Endodermal cell (in vitro differentiated cells): ENCODE results near the gene GTF3C1. TPM values are rescaled to one million over a fixed set of nuclear protein-coding genes. Genes with fewer than 3 reads are reported as not detected.

ENCODE experiments used
- DNase-seq: peaks from one replicate; pipeline ENCODE4 v3.0.0-alpha.2; 2017
- H3K27ac ChIP-seq: 2 replicates; pipeline ENCODE4 v1.5.1; 2013; ENCODE audit warnings: mild to moderate bottlenecking, low read depth, low read length, moderate library complexity
- H3K27me3 ChIP-seq: 2 replicates; pipeline ENCODE4 v1.6.1; 2013; ENCODE audit warnings: mild to moderate bottlenecking, low read length, moderate library complexity; ENCODE audit not compliant: insufficient read depth, control insufficient read depth, poor library complexity, severe bottlenecking
- H3K36me3 ChIP-seq: 2 replicates; pipeline ENCODE4 v1.7.0; 2013; ENCODE audit warnings: mild to moderate bottlenecking, low read length, moderate library complexity; ENCODE audit not compliant: control insufficient read depth, insufficient read depth
- H3K4me1 ChIP-seq: one replicate; pipeline ENCODE4 v1.7.0; 2013; ENCODE audit warnings: low read length; ENCODE audit not compliant: control insufficient read depth, insufficient read depth
- H3K4me3 ChIP-seq: 2 replicates; pipeline ENCODE4 v1.5.1; 2013; ENCODE audit warnings: mild to moderate bottlenecking, low read length, moderate library complexity
- H3K9ac ChIP-seq: 2 replicates; pipeline ENCODE4 v1.6.1; 2013; ENCODE audit warnings: mild to moderate bottlenecking, low read length, moderate library complexity; ENCODE audit not compliant: poor library complexity, severe bottlenecking; ENCODE audit errors: extremely low read depth
- H3K9me3 ChIP-seq: 2 replicates; pipeline ENCODE4 v1.6.1; 2013; ENCODE audit warnings: mild to moderate bottlenecking, low read length, moderate library complexity; ENCODE audit not compliant: control insufficient read depth
- H3K27ac Mint-ChIP-seq: 2 replicates; pipeline ENCODE4 v1.8.0; 2020; ENCODE audit warnings: mixed read lengths
- H3K27me3 Mint-ChIP-seq: 2 replicates; pipeline ENCODE4 v1.8.0; 2021; ENCODE audit warnings: mild to moderate bottlenecking, mixed read lengths; ENCODE audit not compliant: insufficient read depth
- H3K36me3 Mint-ChIP-seq: 2 replicates; pipeline ENCODE4 v1.8.0; 2020; ENCODE audit warnings: low read depth, mixed read lengths
- H3K4me1 Mint-ChIP-seq: 2 replicates; pipeline ENCODE4 v1.8.0; 2020; ENCODE audit warnings: mixed read lengths
- H3K4me3 Mint-ChIP-seq: 2 replicates; pipeline ENCODE4 v1.8.0; 2020; ENCODE audit warnings: mild to moderate bottlenecking, moderate library complexity, mixed read lengths
- H3K9me3 Mint-ChIP-seq: 2 replicates; pipeline ENCODE4 v1.8.0; 2020; ENCODE audit warnings: mild to moderate bottlenecking, mixed read lengths
- WGBS, 2 experiments: methylation state at CpG; one replicate each; pipeline versions ENCODE4 v1.1.5 to v1.1.7; 2013; ENCODE audit warnings: missing lambda C conversion rate in 2 of 2, mixed read lengths in 1 of 2; ENCODE audit not compliant: insufficient coverage in 1 of 2, insufficient read length in 1 of 2; 5-methylcytosine and 5-hydroxymethylcytosine counted together
- total RNA-seq, 2 donors: library from RNA; stranded (reverse); fragmentation: NEBNext Ultra II Directional in 1 of 2; extraction: Animal tissue kit (Norgen Biotek cat#: 25700) in 1 of 2; gene quantifications; 2 replicates in 1 of 2; 3 replicates in 1 of 2; pipeline ENCODE4 v1.2.1, GENCODE V29; 2021
- TF ChIP-seq, protein P1 (sequence below): fragments of 200-600 bp; sonication (generic); conservative IDR thresholded peaks from 2 replicates; pipeline ENCODE4 v1.5.0; 2021; ENCODE audit warnings: antibody characterized with exemption, mild to moderate bottlenecking

Gene GTF3C1
- total RNA-seq, 2 donors from 2014 or later = 138 TPM

DNA sequence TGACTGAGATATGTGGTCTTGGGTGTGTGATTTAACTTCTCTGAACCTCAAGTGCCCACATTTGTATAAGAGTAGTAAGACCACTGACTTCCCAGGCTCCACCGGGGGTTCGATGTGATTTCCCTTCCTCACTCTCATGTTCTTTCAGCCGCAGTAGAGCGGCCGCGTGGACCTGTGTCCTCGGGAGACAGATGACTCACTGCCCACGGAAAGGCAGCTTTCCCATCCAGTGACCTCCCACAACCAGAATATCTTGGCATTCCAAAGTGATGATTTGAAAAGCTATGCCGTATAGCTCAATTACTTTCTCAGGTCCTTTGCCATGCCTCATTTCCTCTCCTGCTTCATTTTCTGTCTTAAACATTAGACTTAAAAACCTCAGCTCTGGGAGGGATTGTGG lies 74.2 kb downstream of the GTF3C1 start:
- Histone ChIP-seq H3K4me3 (no peak overlapping the region), H3K9ac (no peak overlapping the region), H3K27ac (no peak overlapping the region), H3K9me3 (no peaks in the 10 kb centered on the region), H3K36me3 (peaks cover 97% of the 10 kb centered on the region), H3K4me1 (no peaks in the 10 kb centered on the region), H3K27me3 (no peaks in the 10 kb centered on the region)
- no peak overlapping the region for H3K27ac Mint-ChIP-seq
- no peak for DNase-seq
- H3K27me3 Mint-ChIP-seq = no peaks in the 10 kb centered on the region
- H3K36me3 Mint-ChIP-seq = peaks cover 81% of the 10 kb centered on the region
- no peaks in the 10 kb centered on the region for H3K9me3 Mint-ChIP-seq
- TF ChIP-seq, protein P1, sequence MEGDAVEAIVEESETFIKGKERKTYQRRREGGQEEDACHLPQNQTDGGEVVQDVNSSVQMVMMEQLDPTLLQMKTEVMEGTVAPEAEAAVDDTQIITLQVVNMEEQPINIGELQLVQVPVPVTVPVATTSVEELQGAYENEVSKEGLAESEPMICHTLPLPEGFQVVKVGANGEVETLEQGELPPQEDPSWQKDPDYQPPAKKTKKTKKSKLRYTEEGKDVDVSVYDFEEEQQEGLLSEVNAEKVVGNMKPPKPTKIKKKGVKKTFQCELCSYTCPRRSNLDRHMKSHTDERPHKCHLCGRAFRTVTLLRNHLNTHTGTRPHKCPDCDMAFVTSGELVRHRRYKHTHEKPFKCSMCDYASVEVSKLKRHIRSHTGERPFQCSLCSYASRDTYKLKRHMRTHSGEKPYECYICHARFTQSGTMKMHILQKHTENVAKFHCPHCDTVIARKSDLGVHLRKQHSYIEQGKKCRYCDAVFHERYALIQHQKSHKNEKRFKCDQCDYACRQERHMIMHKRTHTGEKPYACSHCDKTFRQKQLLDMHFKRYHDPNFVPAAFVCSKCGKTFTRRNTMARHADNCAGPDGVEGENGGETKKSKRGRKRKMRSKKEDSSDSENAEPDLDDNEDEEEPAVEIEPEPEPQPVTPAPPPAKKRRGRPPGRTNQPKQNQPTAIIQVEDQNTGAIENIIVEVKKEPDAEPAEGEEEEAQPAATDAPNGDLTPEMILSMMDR = no peak
- no peaks in the 10 kb centered on the region for H3K4me1 Mint-ChIP-seq
- H3K4me3 Mint-ChIP-seq = no peak overlapping the region
- 92 to 96% methylated on average over 8 to 9 of the region's 9 CpGs for WGBS, 2 experiments

DNA sequence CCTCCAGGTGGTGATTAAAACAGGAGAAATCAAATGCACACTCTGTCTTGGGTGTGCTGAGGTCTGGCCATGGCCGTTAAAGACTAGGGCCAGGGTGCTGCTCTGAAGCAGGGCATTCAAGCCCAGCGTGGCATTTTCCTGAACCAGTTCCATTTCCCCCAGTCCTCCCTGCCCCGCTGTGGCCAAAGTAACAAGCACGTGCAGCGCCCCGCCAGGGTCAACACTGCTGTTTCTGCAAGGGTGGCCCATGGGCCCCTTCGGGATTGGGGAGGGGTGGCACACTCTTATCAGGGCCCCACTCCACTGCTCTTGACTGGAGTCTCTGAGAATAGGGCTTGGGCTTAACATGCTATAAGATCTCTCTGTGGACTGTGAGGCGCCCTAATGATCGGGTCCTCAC lies 74.8 kb downstream of the GTF3C1 start:
- DNase-seq = no peak
- no peaks in the 10 kb centered on the region for H3K9me3 ChIP-seq
- Mint-ChIP-seq H3K4me1 (no peaks in the 10 kb centered on the region), H3K27me3 (no peaks in the 10 kb centered on the region), H3K9me3 (no peaks in the 10 kb centered on the region), H3K4me3 (no peak overlapping the region), H3K36me3 (peaks cover 81% of the 10 kb centered on the region), H3K27ac (no peak overlapping the region)
- TF ChIP-seq, protein P1 = no peak
- H3K9ac ChIP-seq = no peak overlapping the region
- peaks cover 97% of the 10 kb centered on the region for H3K36me3 ChIP-seq
- no peak overlapping the region for H3K27ac ChIP-seq
- no peaks in the 10 kb centered on the region for H3K4me1 ChIP-seq
- WGBS, 2 experiments = 93 to 97% methylated on average over 4 to 9 of the region's 9 CpGs
- no peak overlapping the region for H3K4me3 ChIP-seq
- no peaks in the 10 kb centered on the region for H3K27me3 ChIP-seq

DNA sequence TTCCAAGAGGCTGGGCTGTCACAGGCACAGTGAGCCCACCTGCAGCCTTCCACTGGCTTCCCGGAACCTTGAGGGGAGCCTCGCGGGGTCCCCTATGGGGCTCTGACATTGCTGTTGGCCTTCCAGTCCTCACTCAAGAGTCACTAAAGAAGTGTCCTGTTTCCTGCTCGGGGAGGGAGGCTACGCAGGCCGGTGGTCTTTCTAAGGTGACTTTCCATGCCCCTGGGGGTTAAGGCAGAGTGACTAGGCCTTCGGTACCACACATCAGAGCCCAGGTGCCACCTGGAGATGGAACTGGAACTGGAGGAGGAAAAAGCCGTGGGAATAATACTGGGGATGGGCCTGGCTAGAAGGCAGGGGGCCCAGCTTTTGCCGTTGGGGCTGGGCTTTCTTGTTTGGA lies 75.7 kb downstream of the GTF3C1 start:
- Mint-ChIP-seq H3K4me3 (no peak overlapping the region), H3K4me1 (no peaks in the 10 kb centered on the region), H3K9me3 (no peaks in the 10 kb centered on the region), H3K27me3 (no peaks in the 10 kb centered on the region), H3K36me3 (peaks cover 86% of the 10 kb centered on the region), H3K27ac (no peak overlapping the region)
- no peak overlapping the region for H3K9ac ChIP-seq
- H3K4me1 ChIP-seq = no peaks in the 10 kb centered on the region
- no peaks in the 10 kb centered on the region for H3K27me3 ChIP-seq
- no peak overlapping the region for H3K4me3 ChIP-seq
- H3K27ac ChIP-seq = no peak overlapping the region
- no peak for DNase-seq
- H3K9me3 ChIP-seq = no peaks in the 10 kb centered on the region
- TF ChIP-seq, protein P1 = no peak
- WGBS, 2 experiments = 96 to 100% methylated on average over 6 to 9 of the region's 9 CpGs
- H3K36me3 ChIP-seq = peaks cover 99% of the 10 kb centered on the region
